GM23338 (cell line): Measurements from ENCODE around the gene UBE2K.

Experiments used
- CREB1 ChIP-seq: fragments of 250-450 bp; sonication (Bioruptor Pico); IDR thresholded peaks from 2 replicates; pipeline ENCODE4 v1.5.0; 2020; ENCODE audit warnings: low read depth, mild to moderate bottlenecking, moderate library complexity
- CTCF ChIP-seq, 2 experiments: fragments of 200-600 bp in 1 of 2; sonication (generic) in 1 of 2; conservative IDR thresholded peaks; 2 replicates each; pipeline versions ENCODE4 v1.5.1 to v1.6.1; 2016 to 2017; ENCODE audit warnings: antibody characterized with exemption in 2 of 2, low read depth in 2 of 2, mild to moderate bottlenecking in 2 of 2, moderate library complexity in 1 of 2
- EZH2 ChIP-seq: fragments of 200-600 bp; sonication (generic); IDR thresholded peaks from one replicate; pipeline ENCODE4 v1.8.0; 2017; ENCODE audit warnings: antibody characterized with exemption, mild to moderate bottlenecking, low read depth; ENCODE audit not compliant: unreplicated experiment
- EZH2phosphoT487 ChIP-seq: fragments of 200-600 bp; sonication (generic); IDR thresholded peaks from one replicate; pipeline ENCODE4 v1.8.1; 2018; ENCODE audit warnings: antibody characterized with exemption; ENCODE audit not compliant: unreplicated experiment
- POLR2AphosphoS5 ChIP-seq: IDR thresholded peaks from 2 replicates; pipeline ENCODE4 v1.6.1; 2016; ENCODE audit warnings: antibody characterized with exemption, low read depth
- TF ChIP-seq, protein P1 (sequence below): IDR thresholded peaks from one replicate; pipeline ENCODE4 v1.6.1; 2018; ENCODE audit warnings: antibody characterized with exemption; ENCODE audit not compliant: unreplicated experiment

- TF ChIP-seq POLR2AphosphoS5 (no peak), EZH2phosphoT487 (no peak), CTCF (conservative IDR thresholded peaks at IDR 0.05; ENCODE audit: low read depth in 2 of 2) (no peak), EZH2 (no peak), CREB1 (CRISPR knock-in tag) (no peak)
- TF ChIP-seq, protein P1, sequence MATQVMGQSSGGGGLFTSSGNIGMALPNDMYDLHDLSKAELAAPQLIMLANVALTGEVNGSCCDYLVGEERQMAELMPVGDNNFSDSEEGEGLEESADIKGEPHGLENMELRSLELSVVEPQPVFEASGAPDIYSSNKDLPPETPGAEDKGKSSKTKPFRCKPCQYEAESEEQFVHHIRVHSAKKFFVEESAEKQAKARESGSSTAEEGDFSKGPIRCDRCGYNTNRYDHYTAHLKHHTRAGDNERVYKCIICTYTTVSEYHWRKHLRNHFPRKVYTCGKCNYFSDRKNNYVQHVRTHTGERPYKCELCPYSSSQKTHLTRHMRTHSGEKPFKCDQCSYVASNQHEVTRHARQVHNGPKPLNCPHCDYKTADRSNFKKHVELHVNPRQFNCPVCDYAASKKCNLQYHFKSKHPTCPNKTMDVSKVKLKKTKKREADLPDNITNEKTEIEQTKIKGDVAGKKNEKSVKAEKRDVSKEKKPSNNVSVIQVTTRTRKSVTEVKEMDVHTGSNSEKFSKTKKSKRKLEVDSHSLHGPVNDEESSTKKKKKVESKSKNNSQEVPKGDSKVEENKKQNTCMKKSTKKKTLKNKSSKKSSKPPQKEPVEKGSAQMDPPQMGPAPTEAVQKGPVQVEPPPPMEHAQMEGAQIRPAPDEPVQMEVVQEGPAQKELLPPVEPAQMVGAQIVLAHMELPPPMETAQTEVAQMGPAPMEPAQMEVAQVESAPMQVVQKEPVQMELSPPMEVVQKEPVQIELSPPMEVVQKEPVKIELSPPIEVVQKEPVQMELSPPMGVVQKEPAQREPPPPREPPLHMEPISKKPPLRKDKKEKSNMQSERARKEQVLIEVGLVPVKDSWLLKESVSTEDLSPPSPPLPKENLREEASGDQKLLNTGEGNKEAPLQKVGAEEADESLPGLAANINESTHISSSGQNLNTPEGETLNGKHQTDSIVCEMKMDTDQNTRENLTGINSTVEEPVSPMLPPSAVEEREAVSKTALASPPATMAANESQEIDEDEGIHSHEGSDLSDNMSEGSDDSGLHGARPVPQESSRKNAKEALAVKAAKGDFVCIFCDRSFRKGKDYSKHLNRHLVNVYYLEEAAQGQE = no peak
These were observed 60.2 kb downstream of the UBE2K start for GRCh38 chr4:39758176-39758575.
